Calu3 (cell line): Measurements from ENCODE around the gene LINGO1. TPM values are rescaled to one million over a fixed set of nuclear protein-coding genes. Genes with fewer than 3 reads are reported as not detected.

Experiments used
- BruUV-seq: library from RNA; stranded (reverse); fragments of 400-500 nt; replicated peaks from 2 replicates; lab custom pipeline; 2021; lab: Mats Ljungman, UMichigan
- CTCF ChIA-PET: fragments of 300-600 bp; sonication (Branson Sonifier 250); formaldehyde crosslinking; loops from one replicate; lab custom pipeline; 2022; ENCODE audit warnings: antibody characterized with exemption; lab: Charles Lee
- DNase-seq: peaks from one replicate; pipeline ENCODE4 v3.0.0; 2022
- H3K27ac Mint-ChIP-seq: one replicate; pipeline ENCODE4 v1.8.0; 2022; ENCODE audit warnings: mixed read lengths; ENCODE audit not compliant: unreplicated experiment
- H3K27me3 Mint-ChIP-seq: one replicate; pipeline ENCODE4 v1.8.0; 2022; ENCODE audit warnings: mixed read lengths; ENCODE audit not compliant: unreplicated experiment
- H3K36me3 Mint-ChIP-seq: one replicate; pipeline ENCODE4 v1.8.0; 2022; ENCODE audit warnings: mild to moderate bottlenecking, moderate library complexity, mixed read lengths; ENCODE audit not compliant: insufficient read depth, unreplicated experiment
- H3K4me1 Mint-ChIP-seq: one replicate; pipeline ENCODE4 v1.8.0; 2022; ENCODE audit warnings: mild to moderate bottlenecking, low read depth, mixed read lengths; ENCODE audit not compliant: unreplicated experiment
- H3K4me3 Mint-ChIP-seq: one replicate; pipeline ENCODE4 v1.8.0; 2022; ENCODE audit warnings: mild to moderate bottlenecking, low read depth, moderate library complexity, mixed read lengths; ENCODE audit not compliant: unreplicated experiment
- H3K9me3 Mint-ChIP-seq: one replicate; pipeline ENCODE4 v1.8.0; 2022; ENCODE audit warnings: low read depth, mixed read lengths; ENCODE audit not compliant: unreplicated experiment
- intact Hi-C: fragments of 100-400 bp; cut with micrococcal nuclease; formaldehyde crosslinking; loops from one replicate; pipeline ENCODE4 v1.10.0; 2022; ENCODE audit not compliant: unreplicated experiment
- total RNA-seq: library from RNA; stranded (reverse); gene quantifications from 2 replicates; pipeline ENCODE4 v1.2.3, GENCODE V29; 2022
- TF ChIP-seq, protein P1 (sequence below): fragments of 200-600 bp; IDR thresholded peaks from one replicate; pipeline ENCODE4 v1.8.0; 2022; ENCODE audit warnings: antibody characterized with exemption; ENCODE audit not compliant: unreplicated experiment

Gene LINGO1
- total RNA-seq, 1 experiment from 2014 or later = not detected

DNA sequence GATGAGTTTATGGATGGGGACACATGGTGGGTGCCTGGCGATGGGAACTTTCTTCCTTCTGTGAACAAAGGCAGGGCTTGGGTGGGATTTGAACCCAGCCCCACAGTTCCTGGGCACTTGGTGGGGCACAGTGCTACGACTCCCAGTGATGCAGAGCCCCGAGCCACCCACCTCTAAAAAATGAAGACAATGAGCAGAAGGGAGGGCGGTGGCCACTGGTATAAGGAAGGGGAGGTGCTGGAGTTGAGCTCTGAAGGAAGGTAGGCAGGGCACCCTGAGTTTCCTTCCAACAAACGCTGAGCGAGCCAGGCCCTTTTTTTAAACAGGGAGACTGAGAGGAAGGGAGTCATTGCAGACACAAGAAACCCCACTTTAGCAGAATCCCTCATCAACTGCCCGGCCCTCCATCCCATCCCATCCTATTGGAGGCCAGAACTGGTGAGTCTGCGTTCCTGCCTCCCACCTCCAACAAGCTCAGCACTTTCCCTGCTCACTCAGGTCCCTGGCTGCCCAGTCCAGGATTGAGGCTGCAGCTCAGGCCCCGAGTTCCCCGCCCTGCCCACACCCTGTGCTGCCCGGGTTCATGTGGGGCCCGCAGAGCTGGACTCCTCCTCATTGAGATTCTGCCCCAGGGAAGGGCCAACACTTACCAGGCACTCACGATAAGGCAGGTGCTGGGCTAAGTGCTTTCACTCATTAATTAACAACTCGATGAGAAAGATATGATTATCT lies 57.3 kb downstream of the LINGO1 start:
- no peaks in the 10 kb centered on the region for H3K4me1 Mint-ChIP-seq
- BruUV-seq = no TSS peak
- intact Hi-C loops = no loop called here
- H3K36me3 Mint-ChIP-seq = no peaks in the 10 kb centered on the region
- H3K27me3 Mint-ChIP-seq = peaks cover 83% of the 10 kb centered on the region
- no peaks in the 10 kb centered on the region for H3K9me3 Mint-ChIP-seq
- TF ChIP-seq, protein P1, sequence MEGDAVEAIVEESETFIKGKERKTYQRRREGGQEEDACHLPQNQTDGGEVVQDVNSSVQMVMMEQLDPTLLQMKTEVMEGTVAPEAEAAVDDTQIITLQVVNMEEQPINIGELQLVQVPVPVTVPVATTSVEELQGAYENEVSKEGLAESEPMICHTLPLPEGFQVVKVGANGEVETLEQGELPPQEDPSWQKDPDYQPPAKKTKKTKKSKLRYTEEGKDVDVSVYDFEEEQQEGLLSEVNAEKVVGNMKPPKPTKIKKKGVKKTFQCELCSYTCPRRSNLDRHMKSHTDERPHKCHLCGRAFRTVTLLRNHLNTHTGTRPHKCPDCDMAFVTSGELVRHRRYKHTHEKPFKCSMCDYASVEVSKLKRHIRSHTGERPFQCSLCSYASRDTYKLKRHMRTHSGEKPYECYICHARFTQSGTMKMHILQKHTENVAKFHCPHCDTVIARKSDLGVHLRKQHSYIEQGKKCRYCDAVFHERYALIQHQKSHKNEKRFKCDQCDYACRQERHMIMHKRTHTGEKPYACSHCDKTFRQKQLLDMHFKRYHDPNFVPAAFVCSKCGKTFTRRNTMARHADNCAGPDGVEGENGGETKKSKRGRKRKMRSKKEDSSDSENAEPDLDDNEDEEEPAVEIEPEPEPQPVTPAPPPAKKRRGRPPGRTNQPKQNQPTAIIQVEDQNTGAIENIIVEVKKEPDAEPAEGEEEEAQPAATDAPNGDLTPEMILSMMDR = no peak
- CTCF ChIA-PET = no interaction called here
- DNase-seq = no peak
- H3K4me3 Mint-ChIP-seq = no peak overlapping the region
- H3K27ac Mint-ChIP-seq = no peak overlapping the region

DNA sequence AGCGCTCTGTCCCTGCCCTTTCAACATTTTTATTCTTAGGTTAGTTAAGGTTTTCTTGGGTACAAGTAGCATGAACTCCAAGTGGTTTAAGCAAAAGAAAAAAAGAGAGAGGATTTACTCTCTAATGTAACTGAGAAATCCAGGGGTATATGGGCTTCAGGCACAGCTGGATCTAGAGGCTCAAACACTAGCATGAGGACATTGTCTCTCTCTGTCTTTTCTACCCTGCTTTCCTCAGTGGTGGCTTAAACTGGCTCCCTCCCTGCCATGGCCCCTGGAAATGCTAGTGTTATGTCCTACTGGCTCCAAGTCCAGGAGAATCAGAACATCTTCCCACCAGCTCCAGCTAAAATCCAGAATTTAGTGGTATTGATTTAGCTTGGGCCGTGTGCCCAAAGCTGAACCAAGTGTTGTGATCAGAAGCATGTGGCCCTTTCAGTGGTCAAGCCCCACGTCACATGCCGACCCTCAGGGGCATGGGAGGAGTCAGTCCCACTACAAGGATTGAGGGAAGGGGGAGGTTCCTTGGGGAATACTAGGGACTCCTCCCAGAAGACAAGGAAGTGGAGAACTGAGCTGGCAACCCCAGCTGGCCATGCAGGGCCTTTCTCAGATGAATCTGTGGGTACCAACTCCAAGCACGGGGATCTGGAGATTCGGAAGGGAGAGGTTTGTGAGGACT lies 58.0 kb downstream of the LINGO1 start:
- BruUV-seq = no TSS peak
- intact Hi-C loops = no loop called here
- DNase-seq = no peak
- CTCF ChIA-PET = no interaction called here
- Mint-ChIP-seq H3K4me3 (no peak overlapping the region), H3K27ac (no peak overlapping the region), H3K36me3 (no peaks in the 10 kb centered on the region), H3K9me3 (no peaks in the 10 kb centered on the region), H3K4me1 (no peaks in the 10 kb centered on the region), H3K27me3 (peaks cover 76% of the 10 kb centered on the region)
- TF ChIP-seq, protein P1 = no peak

DNA sequence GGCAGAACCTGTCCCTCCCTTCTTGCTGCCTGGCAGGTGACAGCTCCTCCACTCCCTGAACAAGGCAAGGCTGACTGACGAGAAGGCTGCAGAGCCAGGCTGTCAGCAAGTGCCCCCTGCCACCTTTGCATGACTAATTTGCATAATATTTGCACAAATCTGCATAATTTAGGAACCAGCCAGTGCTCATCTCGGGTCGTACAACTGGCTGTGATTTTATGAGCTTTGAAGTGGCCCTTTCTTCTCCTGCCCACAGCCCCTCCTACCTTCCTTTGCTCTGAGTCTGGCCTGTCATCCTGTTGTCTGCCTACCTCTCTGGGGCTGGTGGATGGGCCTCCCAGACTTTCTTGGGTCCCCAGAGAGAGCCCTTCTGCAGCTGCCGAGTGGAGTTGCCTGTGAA lies 58.9 kb downstream of the LINGO1 start:
- Mint-ChIP-seq H3K9me3 (no peaks in the 10 kb centered on the region), H3K27ac (no peak overlapping the region), H3K27me3 (peaks cover 67% of the 10 kb centered on the region), H3K4me3 (no peak overlapping the region), H3K36me3 (no peaks in the 10 kb centered on the region), H3K4me1 (no peaks in the 10 kb centered on the region)
- TF ChIP-seq, protein P1 = no peak
- BruUV-seq = no TSS peak
- no peak for DNase-seq
- intact Hi-C loops = no loop called here
- CTCF ChIA-PET = no interaction called here

DNA sequence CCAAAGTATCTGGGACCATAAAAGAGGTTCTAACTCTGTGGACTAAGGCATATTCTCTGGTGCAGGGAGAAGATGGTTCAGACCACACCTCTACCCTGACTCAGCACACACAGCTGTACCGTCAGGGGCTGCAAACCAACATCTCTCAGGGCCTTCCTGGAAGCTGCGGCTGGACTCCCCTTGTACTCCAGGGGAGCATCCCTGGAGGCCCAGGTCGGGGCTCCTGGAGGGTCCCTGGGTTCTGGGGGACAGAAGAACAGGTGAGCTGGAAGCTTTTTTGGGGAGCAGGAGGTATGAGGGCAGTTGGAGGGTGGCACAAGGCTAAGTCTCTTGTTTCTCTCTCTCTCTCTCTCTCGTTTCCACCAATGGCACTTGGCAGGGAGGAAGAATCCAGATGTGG lies 60.5 kb downstream of the LINGO1 start:
- DNase-seq = no peak
- no TSS peak for BruUV-seq
- H3K27me3 Mint-ChIP-seq = peaks cover 51% of the 10 kb centered on the region
- no peak overlapping the region for H3K4me3 Mint-ChIP-seq
- CTCF ChIA-PET = no interaction called here
- no peaks in the 10 kb centered on the region for H3K36me3 Mint-ChIP-seq
- no peaks in the 10 kb centered on the region for H3K4me1 Mint-ChIP-seq
- no peak overlapping the region for H3K27ac Mint-ChIP-seq
- no peaks in the 10 kb centered on the region for H3K9me3 Mint-ChIP-seq
- intact Hi-C loops = no loop called here
- TF ChIP-seq, protein P1 = no peak
